Spleen (tissue), 11 donors: ENCODE measurements around the gene KDM6A. TPM values are rescaled to one million over a fixed set of nuclear protein-coding genes. Genes with fewer than 3 reads are reported as not detected.

Source experiments
- DNase-seq: peaks from one replicate; pipeline ENCODE4 v3.0.0-alpha.2; 2020
- H3K27ac ChIP-seq, 8 donors: fragments of 200-600 bp; sonication (generic) in 7 of 8; 1 replicate in 4 of 8; 2 replicates in 4 of 8; pipeline versions ENCODE4 v1.5.0 to v1.8.0; 2016 to 2021; ENCODE audit warnings: inconsistent platforms in 4 of 8, mild to moderate bottlenecking in 4 of 8, moderate library complexity in 1 of 8
- H3K27me3 ChIP-seq, 7 donors: fragments of 200-600 bp; sonication (generic) in 6 of 7; replicated peaks in 1 of 7; 1 replicate in 4 of 7; 2 replicates in 3 of 7; pipeline versions ENCODE4 v1.5.0 to v1.8.0; 2016 to 2021; ENCODE audit warnings: inconsistent platforms in 3 of 7, mild to moderate bottlenecking in 1 of 7
- H3K36me3 ChIP-seq, 6 donors: fragments of 200-600 bp; sonication (generic) in 5 of 6; 1 replicate in 4 of 6; 2 replicates in 2 of 6; pipeline versions ENCODE4 v1.5.0 to v1.8.0; 2016 to 2021; ENCODE audit warnings: inconsistent platforms in 2 of 6
- H3K4me1 ChIP-seq, 6 donors: fragments of 200-600 bp; sonication (generic) in 5 of 6; 1 replicate in 3 of 6; 2 replicates in 3 of 6; pipeline versions ENCODE4 v1.5.0 to v1.8.0; 2016 to 2021; ENCODE audit warnings: inconsistent platforms in 3 of 6
- H3K4me3 ChIP-seq, 8 donors: fragments of 200-600 bp; sonication (generic) in 7 of 8; 1 replicate in 4 of 8; 2 replicates in 4 of 8; pipeline versions ENCODE4 v1.5.0 to v1.8.0; 2016 to 2021; ENCODE audit warnings: inconsistent platforms in 4 of 8, mild to moderate bottlenecking in 4 of 8, moderate library complexity in 2 of 8
- H3K9me3 ChIP-seq, 8 donors: fragments of 200-600 bp; sonication (generic) in 7 of 8; 1 replicate in 4 of 8; 2 replicates in 4 of 8; pipeline versions ENCODE4 v1.5.0 to v1.8.0; 2016 to 2021; ENCODE audit warnings: inconsistent platforms in 4 of 8
- POLR2A ChIP-seq, 3 donors: fragments of 450-650 bp; IDR thresholded peaks; one replicate each; pipeline ENCODE4 v1.5.1; 2017; ENCODE audit warnings: antibody characterized with exemption in 3 of 3, mild to moderate bottlenecking in 1 of 3
- POLR2AphosphoS5 ChIP-seq, 3 donors: sonication (generic); formaldehyde crosslinking; IDR thresholded peaks; one replicate each; pipeline ENCODE4 v1.5.1; 2017; ENCODE audit warnings: antibody characterized with exemption in 3 of 3
- WGBS, 5 donors: extraction: QIAGEN DNeasy Blood & Tissue Kit in 3 of 5; methylation state at CpG; one replicate each; pipeline versions ENCODE4 v1.1.5 to v1.1.7; 2013 to 2018; 5-methylcytosine and 5-hydroxymethylcytosine counted together
- intact Hi-C: fragments of 100-400 bp; cut with DNase I; formaldehyde crosslinking; loops from one replicate; pipeline ENCODE4 v1.15.0; 2023; ENCODE audit warnings: low total_unique reads
- polyA plus RNA-seq, 3 donors: library from polyadenylated mRNA; stranded (reverse); fragments of 200-250 nt; gene quantifications; one replicate each; pipeline ENCODE4 v1.2.1, GENCODE V29; 2013
- total RNA-seq, 7 donors: library from RNA; depleted of rRNA in 3 of 7; stranded (reverse); fragments of >200 nt in 3 of 7; fragmentation: NEBNext Ultra II Directional in 4 of 7; extraction: Animal tissue kit (Norgen Biotek cat#: 25700) in 4 of 7; gene quantifications; one replicate each; pipeline versions ENCODE4 v1.1.0 to v1.2.1, GENCODE V29; 2016 to 2021
- TF ChIP-seq, protein P1 (sequence below), 11 experiments: fragments of 200-600 bp in 7 of 11; fragments of 450-650 bp in 4 of 11; sonication (generic) in 4 of 11; IDR thresholded peaks in 8 of 11; conservative IDR thresholded peaks in 3 of 11; 1 replicate in 7 of 11; 2 replicates in 4 of 11; pipeline versions ENCODE4 v1.4.0 to v1.8.0; 2016 to 2021; ENCODE audit warnings: antibody characterized with exemption in 11 of 11, inconsistent platforms in 4 of 11, mild to moderate bottlenecking in 1 of 11
- donor health status: healthy with polysubstance abuse.
- donor health status: DM: no; HTN: no; CAD: no; lungs with moderate emphysema.
- donor health status: DM: no; HTN: no; CAD: no.
- donor health status: Bipolar disorder and iron deficiency.
- donor health status: healthy.
- donor health status: DM: no; HTN: no; CAD: no.
- donor health status: DM: yes; HTN: yes; CAD: no.

The KDM6A gene
- total and polyA plus RNA-seq, 10 donors, result 8.0 to 68.2 (median 47.9) TPM

DNA sequence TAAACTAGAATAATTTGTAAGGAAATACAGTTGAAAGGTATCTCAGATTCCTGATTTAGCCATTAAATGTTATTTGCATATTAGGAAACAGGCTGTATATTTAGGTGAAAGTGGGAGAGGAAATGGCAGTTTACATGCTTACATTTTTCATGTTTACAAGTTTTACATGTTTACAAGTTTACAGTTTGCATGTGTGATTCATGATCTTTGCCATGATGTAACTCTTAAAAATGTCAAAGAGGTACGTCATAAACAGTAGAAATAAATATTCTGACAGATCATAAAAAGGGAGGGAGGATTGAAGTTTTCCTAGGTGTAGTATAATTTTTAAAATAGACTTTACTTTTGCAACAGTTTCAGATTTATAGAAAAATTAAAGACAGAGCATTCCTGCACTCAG is 45.7 kb downstream of the KDM6A start:
- peaks cover 26 to 95% (median 60%) of the 10 kb centered on the region in 6 donors for H3K4me1 ChIP-seq

DNA sequence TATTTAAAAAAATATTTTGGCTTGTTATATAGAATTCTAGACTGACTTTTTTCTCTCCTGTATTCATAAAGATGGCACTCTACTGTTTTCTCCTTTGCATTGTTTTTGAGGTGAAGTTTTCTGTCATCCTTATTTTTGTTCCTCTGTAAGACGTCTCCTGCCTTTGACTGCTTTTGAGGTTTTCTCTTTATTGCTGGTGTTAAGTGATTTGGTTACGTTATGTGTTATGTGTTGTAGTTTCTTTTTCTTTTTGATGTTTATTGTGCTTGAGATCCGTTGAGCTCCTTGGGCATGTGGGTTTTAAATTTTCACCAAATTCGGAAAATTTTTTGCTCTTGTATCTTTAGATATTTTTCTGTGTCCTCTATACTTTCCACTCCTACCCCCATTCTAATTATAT is 50.0 kb downstream of the KDM6A start:
- intact Hi-C loops, result no loop called here
- Histone ChIP-seq H3K4me3 (no peak overlapping the region), H3K4me1 (peaks cover 15 to 86% (median 29%) of the 10 kb centered on the region in 6 donors), H3K36me3 (no peaks in the 10 kb centered on the region), H3K9me3 (no peaks in the 10 kb centered on the region), H3K27me3 (no peaks in the 10 kb centered on the region), H3K27ac (no peak overlapping the region)
- TF ChIP-seq, protein P1, sequence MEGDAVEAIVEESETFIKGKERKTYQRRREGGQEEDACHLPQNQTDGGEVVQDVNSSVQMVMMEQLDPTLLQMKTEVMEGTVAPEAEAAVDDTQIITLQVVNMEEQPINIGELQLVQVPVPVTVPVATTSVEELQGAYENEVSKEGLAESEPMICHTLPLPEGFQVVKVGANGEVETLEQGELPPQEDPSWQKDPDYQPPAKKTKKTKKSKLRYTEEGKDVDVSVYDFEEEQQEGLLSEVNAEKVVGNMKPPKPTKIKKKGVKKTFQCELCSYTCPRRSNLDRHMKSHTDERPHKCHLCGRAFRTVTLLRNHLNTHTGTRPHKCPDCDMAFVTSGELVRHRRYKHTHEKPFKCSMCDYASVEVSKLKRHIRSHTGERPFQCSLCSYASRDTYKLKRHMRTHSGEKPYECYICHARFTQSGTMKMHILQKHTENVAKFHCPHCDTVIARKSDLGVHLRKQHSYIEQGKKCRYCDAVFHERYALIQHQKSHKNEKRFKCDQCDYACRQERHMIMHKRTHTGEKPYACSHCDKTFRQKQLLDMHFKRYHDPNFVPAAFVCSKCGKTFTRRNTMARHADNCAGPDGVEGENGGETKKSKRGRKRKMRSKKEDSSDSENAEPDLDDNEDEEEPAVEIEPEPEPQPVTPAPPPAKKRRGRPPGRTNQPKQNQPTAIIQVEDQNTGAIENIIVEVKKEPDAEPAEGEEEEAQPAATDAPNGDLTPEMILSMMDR (IDR thresholded peaks at IDR 0.05 in 8 of 11, conservative IDR thresholded peaks at IDR 0.05 in 3 of 11), result no peak
- TF ChIP-seq POLR2AphosphoS5 (IDR thresholded peaks at IDR 0.05) (no peak), POLR2A (IDR thresholded peaks at IDR 0.05) (no peak)
- WGBS, 5 donors, result 50 to 77% (median 59%) methylated on average over 4 of the region's 4 CpGs
- no peak for DNase-seq

More for the DNA sequence above, 45.7 kb downstream of the KDM6A start:
- TF ChIP-seq, protein P1 (IDR thresholded peaks at IDR 0.05 in 8 of 11, conservative IDR thresholded peaks at IDR 0.05 in 3 of 11), result no peak
- no peak for TF ChIP-seq POLR2A (IDR thresholded peaks at IDR 0.05)
- TF ChIP-seq POLR2AphosphoS5 (IDR thresholded peaks at IDR 0.05), result no peak
- Histone ChIP-seq H3K27ac (no peak overlapping the region), H3K9me3 (no peaks in the 10 kb centered on the region), H3K4me3 (no peak overlapping the region), H3K36me3 (no peaks in the 10 kb centered on the region), H3K27me3 (no peaks in the 10 kb centered on the region)
- WGBS, 5 donors, result 57 to 89% (median 69%) methylated on average over 1 of the region's 1 CpG
- DNase-seq, result no peak
- intact Hi-C loops, result no loop called here

DNA sequence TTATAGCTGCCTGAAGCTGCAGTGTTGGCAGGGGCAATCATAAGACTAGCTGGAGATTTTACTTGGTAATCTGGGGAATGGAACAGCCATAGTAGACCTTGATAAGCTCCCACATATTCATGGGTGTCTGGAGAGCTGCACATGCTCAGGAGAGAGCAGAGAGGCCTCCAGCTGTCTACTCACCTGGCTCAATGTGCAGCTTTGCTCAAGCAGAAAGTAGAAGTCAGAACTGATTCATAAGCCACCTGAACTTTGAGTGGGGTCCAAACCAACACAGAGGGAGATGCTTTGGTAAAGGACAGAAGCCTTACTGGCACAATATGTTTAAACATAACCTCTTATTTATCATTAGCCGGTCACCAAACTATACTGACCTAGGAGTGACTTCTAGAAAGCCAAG is 54.4 kb downstream of the KDM6A start:
- Histone ChIP-seq H3K27ac (no peak overlapping the region), H3K36me3 (no peaks in the 10 kb centered on the region), H3K9me3 (no peaks in the 10 kb centered on the region), H3K27me3 (no peaks in the 10 kb centered on the region), H3K4me3 (no peak overlapping the region), H3K4me1 (peaks cover 6 to 59% (median 12%) of the 10 kb centered on the region in 6 donors)
- intact Hi-C loops, result no loop called here
- 78 to 100% (median 91%) methylated on average over 1 of the region's 1 CpG for WGBS, 5 donors
- no peak for DNase-seq
- TF ChIP-seq, protein P1 (IDR thresholded peaks at IDR 0.05 in 8 of 11, conservative IDR thresholded peaks at IDR 0.05 in 3 of 11), result no peak
- no peak for TF ChIP-seq POLR2A (IDR thresholded peaks at IDR 0.05)
- TF ChIP-seq POLR2AphosphoS5 (IDR thresholded peaks at IDR 0.05), result no peak

DNA sequence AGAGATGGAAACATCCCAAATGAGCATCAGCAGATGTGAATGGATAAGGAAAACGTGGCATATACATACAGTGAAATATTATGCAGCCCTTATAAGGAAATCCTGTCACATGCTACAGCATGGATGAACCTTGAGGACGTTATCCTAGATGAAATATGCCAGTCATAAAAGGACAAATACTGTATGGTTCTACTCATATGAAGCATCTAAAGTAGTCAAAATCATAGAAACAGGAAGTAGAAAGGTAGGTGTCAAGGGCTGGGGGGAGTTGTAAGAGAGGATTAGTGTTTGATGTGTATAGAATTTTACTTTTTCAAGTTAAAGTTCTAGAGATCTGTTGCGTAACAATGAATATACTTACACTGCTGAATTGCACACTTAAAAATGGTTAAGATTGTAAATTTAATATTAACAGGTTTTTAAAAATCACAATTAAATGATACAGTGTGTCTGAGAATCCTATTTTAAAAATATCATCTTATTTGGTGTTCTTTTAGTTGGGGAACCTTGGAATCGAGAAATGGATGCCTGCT is 58.5 kb downstream of the KDM6A start:
- no peak for DNase-seq
- WGBS, 5 donors, result 71 to 82% (median 76%) methylated on average over 4 of the region's 4 CpGs

More for the DNA sequence above, 58.5 kb downstream of the KDM6A start:
- intact Hi-C loops, result no loop called here
- Histone ChIP-seq H3K27ac (no peak overlapping the region), H3K36me3 (no peaks in the 10 kb centered on the region), H3K9me3 (no peaks in the 10 kb centered on the region), H3K4me1 (peaks cover 0 to 53% (median 13%) of the 10 kb centered on the region in 6 donors), H3K27me3 (no peaks in the 10 kb centered on the region), H3K4me3 (no peak overlapping the region)
- TF ChIP-seq, protein P1 (IDR thresholded peaks at IDR 0.05 in 8 of 11, conservative IDR thresholded peaks at IDR 0.05 in 3 of 11), result no peak
- TF ChIP-seq POLR2A (IDR thresholded peaks at IDR 0.05) (no peak), POLR2AphosphoS5 (IDR thresholded peaks at IDR 0.05) (no peak)
